ENCODE results near the gene EFCAB7. TPM values are rescaled to one million over a fixed set of nuclear protein-coding genes. Genes with fewer than 3 reads are reported as not detected.

Gene EFCAB7
- total and polyA plus RNA-seq, 2 of the 13 experiments (the other 11 are each of a cell fraction or from before 2014, with no cell fraction given), result 1.7 to 5.4 TPM

DNA sequence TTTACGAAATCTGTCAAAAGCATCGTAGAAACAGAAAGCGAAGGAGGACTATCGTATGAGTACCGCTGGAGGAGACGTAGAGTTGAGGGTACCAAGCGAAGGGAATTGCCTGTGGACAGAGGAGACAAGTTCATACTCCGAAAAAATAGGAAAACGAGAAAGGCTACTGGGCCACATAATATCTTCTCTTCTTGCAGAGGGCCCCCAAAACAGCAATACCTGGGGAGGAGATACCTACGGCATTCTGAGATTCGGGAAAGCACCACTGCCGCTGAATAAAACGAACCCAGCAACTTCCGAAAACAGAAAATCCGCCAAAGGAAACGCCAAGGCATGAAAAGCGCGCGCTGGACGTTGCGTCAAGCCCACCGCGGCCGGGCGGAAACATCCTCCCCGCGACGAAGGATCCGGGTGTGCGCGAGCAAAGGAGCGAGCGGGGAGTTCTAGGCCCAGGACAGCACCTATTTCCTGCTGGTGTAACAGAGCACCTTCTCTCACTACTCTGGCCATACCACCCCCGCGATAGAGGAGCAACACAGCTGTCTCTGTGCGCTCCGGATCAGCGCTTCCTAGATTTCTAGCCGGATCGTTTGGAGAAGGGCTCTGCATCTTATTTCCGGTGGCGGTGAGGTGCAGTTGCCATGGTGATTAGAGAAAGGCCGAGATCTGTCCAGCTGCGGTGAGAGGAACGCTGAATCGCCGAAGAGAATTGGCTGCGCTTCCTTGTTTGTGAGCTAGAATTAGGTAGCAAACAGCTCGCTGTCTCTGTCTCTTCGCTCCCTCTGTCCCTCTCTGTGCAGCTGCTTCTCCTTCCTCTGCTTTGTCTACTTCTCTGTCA, at the start of gene EFCAB7, which contains the start of gene ITGB3BP (continued):
- 0 out of 2 replicates have a peak, but pooled peaks have one; percentile 41 for TF ChIP-seq GATA4 (IDR thresholded peaks at IDR 0.05; ENCODE audit: borderline replicate concordance, low read depth)
- TF ChIP-seq, protein P1, sequence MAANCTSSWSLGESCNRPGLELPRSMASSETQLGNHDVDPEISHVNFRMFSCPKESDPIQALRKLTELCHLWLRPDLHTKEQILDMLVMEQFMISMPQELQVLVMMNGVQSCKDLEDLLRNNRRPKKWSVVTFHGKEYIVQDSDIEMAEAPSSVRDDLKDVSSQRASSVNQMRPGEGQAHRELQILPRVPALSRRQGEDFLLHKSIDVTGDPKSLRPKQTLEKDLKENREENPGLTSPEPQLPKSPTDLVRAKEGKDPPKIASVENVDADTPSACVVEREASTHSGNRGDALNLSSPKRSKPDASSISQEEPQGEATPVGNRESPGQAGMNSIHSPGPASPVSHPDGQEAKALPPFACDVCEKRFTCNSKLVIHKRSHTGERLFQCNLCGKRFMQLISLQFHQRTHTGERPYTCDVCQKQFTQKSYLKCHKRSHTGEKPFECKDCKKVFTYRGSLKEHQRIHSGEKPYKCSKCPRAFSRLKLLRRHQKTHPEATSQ (CRISPR knock-in tag; IDR thresholded peaks at IDR 0.05; ENCODE audit: borderline replicate concordance), result peak; percentile 89; the same call in 1 of the 2 replicates
- TF ChIP-seq MED8 (CRISPR knock-in tag; IDR thresholded peaks at IDR 0.05; ENCODE audit: insufficient replicate concordance), result no peak
- TF ChIP-seq ZNF713 (CRISPR knock-in tag; IDR thresholded peaks at IDR 0.05), result no peak
- TF ChIP-seq, protein P2, sequence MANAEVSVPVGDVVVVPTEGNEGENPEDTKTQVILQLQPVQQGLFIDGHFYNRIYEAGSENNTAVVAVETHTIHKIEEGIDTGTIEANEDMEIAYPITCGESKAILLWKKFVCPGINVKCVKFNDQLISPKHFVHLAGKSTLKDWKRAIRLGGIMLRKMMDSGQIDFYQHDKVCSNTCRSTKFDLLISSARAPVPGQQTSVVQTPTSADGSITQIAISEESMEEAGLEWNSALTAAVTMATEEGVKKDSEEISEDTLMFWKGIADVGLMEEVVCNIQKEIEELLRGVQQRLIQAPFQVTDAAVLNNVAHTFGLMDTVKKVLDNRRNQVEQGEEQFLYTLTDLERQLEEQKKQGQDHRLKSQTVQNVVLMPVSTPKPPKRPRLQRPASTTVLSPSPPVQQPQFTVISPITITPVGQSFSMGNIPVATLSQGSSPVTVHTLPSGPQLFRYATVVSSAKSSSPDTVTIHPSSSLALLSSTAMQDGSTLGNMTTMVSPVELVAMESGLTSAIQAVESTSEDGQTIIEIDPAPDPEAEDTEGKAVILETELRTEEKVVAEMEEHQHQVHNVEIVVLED (CRISPR knock-in tag; IDR thresholded peaks at IDR 0.05; ENCODE audit: borderline replicate concordance), result peak; percentile 96
- TF ChIP-seq THAP11 (CRISPR knock-in tag; IDR thresholded peaks at IDR 0.05), result peak; percentile 93
- TF ChIP-seq ZNF746 (CRISPR knock-in tag; IDR thresholded peaks at IDR 0.05), result peak; percentile 61; the same call in 1 of the 2 replicates
- TF ChIP-seq JUN (CRISPR knock-in tag; IDR thresholded peaks at IDR 0.05), result 0 out of 2 replicates have a peak, but pooled peaks have one; percentile 27
- peak; percentile 95 for TF ChIP-seq ZNF772 (CRISPR knock-in tag; IDR thresholded peaks at IDR 0.05)
- TF ChIP-seq, protein P3, sequence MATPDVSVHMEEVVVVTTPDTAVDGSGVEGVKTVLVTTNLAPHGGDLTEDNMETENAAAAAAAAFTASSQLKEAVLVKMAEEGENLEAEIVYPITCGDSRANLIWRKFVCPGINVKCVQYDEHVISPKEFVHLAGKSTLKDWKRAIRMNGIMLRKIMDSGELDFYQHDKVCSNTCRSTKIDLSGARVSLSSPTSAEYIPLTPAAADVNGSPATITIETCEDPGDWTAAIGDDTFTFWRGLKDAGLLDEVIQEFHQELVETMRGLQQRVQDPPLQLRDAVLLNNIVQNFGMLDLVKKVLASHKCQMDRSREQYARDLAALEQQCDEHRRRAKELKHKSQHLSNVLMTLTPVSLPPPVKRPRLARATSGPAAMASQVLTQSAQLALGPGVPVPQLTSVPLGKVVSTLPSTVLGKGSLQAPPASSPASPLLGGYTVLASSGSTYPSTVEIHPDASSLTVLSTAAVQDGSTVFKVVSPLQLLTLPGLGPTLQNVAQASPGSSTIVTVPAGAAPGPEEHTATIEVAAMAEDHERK (CRISPR knock-in tag; IDR thresholded peaks at IDR 0.05; ENCODE audit: low read depth), result peak; percentile 81
- TF ChIP-seq, protein P4, sequence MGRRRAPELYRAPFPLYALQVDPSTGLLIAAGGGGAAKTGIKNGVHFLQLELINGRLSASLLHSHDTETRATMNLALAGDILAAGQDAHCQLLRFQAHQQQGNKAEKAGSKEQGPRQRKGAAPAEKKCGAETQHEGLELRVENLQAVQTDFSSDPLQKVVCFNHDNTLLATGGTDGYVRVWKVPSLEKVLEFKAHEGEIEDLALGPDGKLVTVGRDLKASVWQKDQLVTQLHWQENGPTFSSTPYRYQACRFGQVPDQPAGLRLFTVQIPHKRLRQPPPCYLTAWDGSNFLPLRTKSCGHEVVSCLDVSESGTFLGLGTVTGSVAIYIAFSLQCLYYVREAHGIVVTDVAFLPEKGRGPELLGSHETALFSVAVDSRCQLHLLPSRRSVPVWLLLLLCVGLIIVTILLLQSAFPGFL (CRISPR knock-in tag; IDR thresholded peaks at IDR 0.05), result no peak
- peak; percentile 86; the same call in 1 of the 2 replicates for TF ChIP-seq ZNF766 (CRISPR knock-in tag; IDR thresholded peaks at IDR 0.05; ENCODE audit: borderline replicate concordance)
- no peak for TF ChIP-seq PAF1 (CRISPR knock-in tag; IDR thresholded peaks at IDR 0.05)
- no peak for TF ChIP-seq FOXM1 (CRISPR knock-in tag; IDR thresholded peaks at IDR 0.05)
- TF ChIP-seq, protein P5, sequence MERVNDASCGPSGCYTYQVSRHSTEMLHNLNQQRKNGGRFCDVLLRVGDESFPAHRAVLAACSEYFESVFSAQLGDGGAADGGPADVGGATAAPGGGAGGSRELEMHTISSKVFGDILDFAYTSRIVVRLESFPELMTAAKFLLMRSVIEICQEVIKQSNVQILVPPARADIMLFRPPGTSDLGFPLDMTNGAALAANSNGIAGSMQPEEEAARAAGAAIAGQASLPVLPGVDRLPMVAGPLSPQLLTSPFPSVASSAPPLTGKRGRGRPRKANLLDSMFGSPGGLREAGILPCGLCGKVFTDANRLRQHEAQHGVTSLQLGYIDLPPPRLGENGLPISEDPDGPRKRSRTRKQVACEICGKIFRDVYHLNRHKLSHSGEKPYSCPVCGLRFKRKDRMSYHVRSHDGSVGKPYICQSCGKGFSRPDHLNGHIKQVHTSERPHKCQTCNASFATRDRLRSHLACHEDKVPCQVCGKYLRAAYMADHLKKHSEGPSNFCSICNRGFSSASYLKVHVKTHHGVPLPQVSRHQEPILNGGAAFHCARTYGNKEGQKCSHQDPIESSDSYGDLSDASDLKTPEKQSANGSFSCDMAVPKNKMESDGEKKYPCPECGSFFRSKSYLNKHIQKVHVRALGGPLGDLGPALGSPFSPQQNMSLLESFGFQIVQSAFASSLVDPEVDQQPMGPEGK (CRISPR knock-in tag; IDR thresholded peaks at IDR 0.05), result peak; percentile 65
- TF ChIP-seq KLF11 (CRISPR knock-in tag; IDR thresholded peaks at IDR 0.05), result no peak
